ENCODE measurements around the gene SLMAP.

GRCh38 chr3:57810048-57810447, 53.9 kb downstream of the SLMAP start:
- TF ChIP-seq, protein P1, sequence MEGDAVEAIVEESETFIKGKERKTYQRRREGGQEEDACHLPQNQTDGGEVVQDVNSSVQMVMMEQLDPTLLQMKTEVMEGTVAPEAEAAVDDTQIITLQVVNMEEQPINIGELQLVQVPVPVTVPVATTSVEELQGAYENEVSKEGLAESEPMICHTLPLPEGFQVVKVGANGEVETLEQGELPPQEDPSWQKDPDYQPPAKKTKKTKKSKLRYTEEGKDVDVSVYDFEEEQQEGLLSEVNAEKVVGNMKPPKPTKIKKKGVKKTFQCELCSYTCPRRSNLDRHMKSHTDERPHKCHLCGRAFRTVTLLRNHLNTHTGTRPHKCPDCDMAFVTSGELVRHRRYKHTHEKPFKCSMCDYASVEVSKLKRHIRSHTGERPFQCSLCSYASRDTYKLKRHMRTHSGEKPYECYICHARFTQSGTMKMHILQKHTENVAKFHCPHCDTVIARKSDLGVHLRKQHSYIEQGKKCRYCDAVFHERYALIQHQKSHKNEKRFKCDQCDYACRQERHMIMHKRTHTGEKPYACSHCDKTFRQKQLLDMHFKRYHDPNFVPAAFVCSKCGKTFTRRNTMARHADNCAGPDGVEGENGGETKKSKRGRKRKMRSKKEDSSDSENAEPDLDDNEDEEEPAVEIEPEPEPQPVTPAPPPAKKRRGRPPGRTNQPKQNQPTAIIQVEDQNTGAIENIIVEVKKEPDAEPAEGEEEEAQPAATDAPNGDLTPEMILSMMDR (IDR thresholded peaks at IDR 0.05) = no peak
- no peak for TF ChIP-seq POLR2A (IDR thresholded peaks at IDR 0.05)

All from uterus (tissue), 2 donors.